GM19467 (cell line): ENCODE measurements around the gene SPR.
A peak's percentile ranks its signal among the peaks of the same experiment; 100 is the strongest.

Experiments used
- ATAC-seq: cut with Tn5 transposase; IDR thresholded peaks from one replicate; pipeline ENCODE4 v1.9.1; 2021; ENCODE audit warnings: mild to moderate bottlenecking, moderate library complexity; ENCODE audit not compliant: unreplicated experiment

SPR gene

DNA sequence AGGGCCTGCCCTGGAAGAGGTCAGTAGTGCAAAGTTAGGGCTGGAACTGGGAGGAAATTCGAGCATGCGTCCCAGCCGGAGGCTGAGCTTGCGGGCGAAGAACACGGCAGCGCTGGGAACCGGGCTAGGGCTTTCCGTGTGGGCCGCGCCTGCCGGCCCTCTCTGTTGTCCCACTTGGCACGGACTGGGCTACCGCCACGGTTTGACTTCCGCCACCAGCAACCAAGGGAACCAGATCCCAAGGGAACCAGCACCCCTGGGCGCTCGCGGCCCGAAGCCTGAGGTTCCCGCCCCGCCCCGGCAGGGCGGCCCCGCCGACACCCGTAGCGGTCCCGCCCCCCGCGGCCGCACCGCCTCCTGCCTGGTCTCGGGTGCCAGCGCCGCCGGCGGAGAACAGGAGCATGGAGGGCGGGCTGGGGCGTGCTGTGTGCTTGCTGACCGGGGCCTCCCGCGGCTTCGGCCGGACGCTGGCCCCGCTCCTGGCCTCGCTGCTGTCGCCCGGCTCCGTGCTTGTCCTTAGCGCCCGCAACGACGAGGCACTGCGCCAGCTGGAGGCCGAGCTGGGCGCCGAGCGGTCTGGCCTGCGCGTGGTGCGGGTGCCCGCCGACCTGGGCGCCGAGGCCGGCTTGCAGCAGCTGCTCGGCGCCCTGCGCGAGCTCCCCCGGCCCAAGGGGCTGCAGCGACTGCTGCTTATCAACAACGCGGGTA lies at the start of gene SPR:
SPR (plus strand) TSS at position 377 of the 708 bp plus-strand sequence; CDS start at position 402, 25 bp downstream.
- peak; percentile 90 for ATAC-seq

DNA sequence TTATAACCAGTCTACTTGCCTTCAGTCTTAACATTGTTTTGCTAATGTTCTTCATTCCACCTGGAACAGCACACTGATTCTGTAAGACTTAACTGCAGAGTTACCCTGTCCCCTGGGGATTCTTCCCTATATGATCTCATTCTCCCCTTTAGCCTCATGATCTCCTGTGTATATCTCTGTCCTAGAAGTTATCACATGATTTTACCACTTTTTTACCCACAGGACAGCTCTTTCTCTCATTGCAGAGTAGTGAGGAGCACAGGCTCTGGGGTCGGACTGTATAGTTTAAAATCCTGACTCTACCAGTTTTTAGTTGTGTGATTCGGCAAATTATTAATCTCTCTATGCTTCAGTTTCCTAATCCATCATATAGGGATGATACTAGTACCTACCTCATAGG lies 47.1 kb upstream of the SPR start:
- ATAC-seq, result no peak

DNA sequence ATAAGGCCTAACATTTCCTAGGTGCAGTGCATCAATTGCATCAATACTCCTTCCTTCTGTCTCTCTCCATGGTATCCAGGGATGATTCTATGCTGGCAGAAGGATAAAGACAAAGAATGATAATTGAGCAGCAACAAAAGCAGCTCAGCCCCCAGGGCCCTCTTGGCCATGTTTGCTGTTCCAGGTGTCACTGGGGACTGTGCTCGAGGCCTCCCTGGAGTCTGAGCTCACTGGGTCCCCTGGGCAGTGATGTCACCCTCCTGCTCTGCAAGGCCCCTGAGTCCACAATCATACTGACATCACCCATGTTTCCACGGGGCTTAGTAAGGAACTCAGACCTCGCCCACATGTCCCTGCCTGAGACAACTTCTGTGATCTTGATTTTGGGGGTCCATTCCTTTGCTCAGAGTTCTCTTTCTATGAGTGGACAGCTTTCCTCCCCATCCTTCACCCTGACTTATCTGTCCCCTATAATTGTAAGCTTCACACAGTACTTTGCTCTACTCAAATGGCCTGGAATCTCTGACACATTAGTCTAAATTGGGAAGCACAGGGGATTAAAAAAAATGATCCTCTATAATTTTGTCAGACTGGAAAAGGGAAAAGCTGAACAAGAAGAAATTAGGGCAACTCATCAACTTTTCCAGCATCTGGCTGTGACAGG lies 45.6 kb upstream of the SPR start:
- no peak for ATAC-seq

DNA sequence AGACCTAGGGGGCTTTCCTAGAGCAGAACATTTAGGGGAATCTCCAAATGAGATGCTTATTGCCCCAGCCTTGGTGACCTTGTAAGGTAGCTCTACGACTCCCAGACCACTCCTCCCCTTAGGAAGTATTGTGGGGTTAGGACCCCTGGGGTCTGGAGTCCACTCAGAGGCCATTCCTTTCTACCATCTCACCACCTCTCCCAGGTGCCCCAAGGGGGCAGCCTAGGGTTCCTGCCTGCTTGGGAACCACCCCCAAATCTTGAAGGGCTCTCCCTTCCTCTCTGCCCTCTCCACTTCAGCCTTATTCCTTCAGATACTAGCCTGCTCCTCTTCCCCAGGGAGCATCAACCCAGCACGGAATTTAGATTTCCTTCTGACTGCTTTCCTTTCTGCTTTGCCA lies 43.9 kb upstream of the SPR start:
- no peak for ATAC-seq

DNA sequence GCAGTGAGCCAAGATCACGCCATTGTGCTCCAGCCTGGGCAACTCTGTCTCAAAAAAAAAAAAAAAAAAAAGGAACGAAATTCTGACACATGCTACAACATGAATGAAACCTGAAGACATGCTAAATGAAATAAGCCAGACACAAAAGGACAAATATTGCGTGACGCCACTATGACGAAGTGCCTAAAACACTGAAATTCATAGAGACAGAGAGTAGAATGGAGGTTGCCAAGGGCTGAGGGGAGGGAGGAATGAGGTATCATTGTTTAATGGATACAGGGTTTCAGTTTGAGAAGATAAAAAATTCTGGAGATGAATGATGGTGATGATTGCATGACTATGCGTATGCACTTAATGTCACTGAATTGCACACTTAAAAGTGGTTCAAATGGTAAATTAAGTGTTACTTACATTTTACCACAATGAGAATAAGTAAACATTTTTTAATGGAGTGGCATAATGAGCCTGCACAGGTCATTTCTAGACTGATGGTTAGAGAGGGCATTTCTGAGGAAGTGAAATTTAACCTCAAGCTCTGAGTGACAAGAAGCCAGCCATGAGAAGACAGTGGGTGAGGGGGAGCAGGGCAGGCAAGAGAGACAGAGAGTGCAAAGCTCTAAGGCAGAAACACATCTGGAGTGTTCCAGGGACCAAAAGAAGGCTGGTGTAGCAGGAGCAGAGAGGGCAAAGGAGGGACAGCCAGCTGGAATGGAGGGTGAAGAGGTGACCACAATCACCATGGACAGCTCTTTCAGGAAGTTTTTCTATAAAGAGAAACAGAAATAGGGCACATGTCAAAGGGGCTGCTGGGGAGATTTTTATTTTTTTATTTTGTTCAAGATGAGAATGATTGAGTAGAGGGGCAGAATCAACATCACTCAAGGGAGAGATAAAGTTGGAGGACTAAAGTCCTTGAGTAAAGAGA lies 40.8 kb upstream of the SPR start:
- ATAC-seq, result peak; percentile 95

DNA sequence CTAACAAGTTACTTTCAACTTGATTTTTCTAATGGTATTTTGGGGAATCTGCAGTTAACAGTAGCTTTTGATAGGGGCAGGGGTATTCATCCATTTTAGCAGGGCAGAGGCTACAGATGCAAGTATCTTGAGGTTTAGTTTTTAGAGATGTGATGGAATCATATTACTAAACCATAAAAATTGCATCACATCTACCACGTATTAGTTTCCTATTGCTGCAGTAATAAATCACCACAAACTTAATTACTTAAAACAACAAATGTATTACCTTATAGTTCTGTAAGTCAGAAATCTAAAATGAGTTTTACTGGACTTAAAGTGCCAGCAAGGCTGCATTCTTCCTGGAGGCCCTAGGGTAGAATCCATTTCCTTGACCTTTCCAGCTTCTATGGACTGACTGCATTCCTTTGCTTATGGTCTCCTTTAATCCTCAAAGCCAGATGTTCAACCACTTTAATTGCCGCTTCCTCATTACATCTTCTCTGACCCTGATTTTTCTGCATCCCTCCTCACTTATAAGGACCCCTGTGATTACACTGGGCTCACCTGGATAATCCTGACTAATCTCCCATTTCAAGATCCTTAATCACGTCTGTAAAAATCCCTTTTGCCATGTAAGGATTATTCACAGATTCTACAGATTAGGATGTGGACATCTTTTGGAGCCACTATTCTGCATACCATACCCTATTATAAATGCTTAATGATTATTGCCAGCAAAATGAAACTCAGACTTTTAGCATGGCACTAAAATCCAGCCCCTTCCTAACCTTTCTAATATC lies 39.5 kb upstream of the SPR start:
- no peak for ATAC-seq

DNA sequence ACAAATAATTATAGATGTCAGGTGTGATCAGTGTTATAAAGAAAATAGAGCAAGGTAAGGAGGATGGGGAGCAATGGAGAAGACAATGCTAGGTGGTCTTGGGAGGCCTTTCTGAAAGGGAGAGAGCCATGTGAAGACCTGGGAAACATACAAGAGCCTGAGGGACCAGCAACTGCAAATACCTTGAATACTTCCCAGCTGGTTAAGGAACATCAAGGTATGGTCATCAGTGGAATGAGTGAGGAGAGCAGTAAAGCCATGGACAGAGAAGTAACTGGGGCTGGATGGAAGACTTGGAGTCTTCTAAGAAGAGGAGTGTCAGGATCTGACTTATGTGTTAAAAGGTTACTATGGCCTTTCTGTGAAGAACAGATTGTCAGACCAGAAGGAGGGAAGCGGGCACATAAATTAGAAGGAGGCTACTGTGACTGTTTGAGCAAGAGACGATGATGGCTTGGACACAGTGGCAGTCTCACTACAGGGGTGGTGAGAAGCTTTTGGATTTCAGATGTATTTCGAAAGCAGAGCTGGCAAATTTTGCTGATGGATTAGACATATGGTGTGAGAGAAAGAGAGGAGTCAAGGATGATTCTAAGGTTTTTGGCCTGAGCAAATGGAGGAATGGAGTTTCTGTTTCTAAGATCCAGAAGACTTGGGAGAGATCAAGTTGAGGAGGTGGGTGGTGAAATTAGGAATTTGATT lies 38.6 kb upstream of the SPR start:
- no peak for ATAC-seq

DNA sequence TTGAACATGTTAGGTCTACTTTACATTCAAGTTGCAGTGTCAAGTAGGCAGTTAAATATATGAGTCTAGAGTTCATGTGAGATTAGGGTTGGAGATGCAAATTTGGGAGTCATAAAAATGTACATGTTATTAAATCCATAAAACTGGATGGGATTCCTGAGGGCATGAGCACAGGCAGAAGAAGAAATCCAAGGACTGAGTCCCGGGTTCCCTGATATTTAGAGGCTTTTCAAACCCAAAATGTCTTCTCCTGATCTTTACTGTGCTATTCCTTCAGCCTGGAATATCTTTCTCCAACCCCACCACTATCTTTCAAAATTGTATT lies 38.1 kb upstream of the SPR start:
- ATAC-seq, result no peak

DNA sequence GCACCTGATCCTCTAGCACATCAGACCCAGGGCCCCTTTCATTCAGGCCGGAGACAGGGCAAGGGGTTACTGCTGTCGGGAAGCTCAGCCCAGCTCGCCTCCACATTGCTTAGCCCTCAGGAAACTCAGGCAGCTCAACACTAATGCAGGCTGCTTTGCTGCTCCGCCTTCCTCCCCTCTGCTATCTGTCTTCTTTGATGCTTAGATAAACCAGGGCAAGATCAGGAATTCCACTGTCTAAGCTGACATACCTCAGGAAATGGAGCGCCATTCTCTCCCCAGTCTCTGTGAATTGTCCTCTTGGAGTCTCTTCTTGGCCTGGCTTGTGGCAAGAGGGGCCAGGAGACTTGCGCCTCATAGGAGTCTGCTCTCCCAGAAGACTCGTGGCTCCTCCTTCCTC lies 35.9 kb upstream of the SPR start:
- no peak for ATAC-seq

DNA sequence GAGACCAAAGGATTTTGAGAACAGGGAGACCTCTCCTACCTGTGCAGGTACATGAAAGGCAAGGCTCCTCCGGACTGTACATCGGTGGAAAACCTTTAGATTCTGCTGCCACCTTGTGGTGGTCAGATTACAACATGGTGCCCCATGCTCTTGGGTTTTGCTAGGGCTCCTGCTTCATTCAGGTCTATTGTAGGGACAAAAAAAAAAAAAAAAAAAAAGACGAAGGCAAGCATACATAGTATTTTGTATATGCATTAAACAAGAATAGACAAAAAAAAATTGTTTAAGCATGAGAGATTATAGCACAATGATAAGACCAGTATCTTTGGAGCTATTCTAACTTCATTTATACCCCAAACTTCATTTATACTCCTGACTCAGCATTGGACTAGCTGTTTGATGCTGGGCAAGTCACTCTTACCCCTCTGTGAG lies 27.4 kb upstream of the SPR start:
- ATAC-seq, result peak; percentile 68

DNA sequence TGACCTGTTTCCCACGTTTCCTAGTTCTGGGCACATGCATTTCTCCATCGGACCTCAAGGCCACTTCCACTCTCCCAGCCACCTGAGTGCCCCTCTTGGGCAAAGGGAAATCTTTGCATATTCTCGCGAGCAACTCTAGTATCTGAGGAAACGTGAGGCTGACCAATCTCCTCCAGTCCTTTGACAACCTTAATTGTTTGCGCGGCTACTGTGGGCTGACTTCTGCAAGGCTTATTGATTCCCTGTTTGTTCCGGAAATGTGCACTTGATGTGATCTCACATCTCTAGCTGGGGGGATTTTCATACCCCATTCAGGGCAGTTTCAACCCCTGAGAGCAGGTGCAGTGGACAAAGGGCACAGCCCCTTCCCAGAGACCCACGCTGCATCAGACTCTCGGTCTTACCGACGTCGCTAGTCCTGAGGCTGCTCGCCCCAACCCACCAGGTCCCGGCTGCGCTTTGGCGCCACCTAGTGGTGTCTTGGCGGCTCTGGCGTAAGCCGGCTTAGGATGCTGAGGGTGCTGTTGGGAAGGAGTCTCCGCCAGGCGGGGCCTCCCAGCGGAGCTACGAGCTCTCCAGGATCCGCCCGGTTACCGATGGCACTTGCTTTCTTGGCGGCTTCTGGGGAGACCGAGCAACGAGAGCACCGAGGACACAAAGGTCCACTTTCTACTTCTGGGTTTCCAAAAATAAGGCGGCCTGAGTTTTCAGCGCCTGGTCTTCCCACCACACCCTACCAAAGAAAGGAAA lies 24.8 kb upstream of the SPR start:
- peak; percentile 83 for ATAC-seq

DNA sequence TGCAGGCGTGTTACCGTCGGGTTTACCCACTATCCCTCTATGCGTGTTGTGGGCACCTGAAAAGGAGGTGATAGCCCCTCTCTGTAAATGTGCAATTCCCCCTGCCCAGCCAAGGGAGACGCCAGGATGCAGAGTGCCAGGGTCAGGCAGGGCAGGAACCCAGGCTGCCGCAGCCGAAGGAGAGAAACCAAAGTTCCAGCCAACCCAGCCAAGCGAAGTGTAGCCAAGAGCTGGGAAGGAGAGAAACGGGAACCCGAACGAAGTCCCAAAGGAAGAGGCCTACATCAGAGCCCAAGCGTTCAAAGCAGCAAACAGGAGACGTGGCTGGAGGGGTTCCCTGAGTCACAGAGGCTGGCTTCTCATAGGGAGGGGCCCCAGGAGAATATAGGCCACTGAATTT lies 24.2 kb upstream of the SPR start:
- no peak for ATAC-seq

DNA sequence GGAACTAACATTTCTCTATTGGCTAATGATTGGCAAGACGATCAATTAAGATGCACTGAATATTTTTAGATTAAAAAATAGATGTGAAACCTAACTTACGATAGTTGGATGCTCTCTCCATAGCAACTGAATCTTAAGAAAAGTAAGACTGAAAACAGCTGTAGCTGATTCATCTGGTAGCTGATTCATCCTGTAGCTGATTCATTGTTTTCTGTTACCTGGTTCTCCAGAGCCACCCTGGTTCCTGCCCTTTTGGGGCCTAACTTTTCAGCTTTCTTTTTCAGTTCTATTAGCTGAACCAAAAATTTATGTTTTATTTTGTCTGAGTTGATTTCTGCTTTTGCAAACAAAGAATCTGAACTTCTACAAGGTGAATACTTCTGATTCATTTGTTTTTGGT lies 22.7 kb upstream of the SPR start:
- ATAC-seq, result no peak

DNA sequence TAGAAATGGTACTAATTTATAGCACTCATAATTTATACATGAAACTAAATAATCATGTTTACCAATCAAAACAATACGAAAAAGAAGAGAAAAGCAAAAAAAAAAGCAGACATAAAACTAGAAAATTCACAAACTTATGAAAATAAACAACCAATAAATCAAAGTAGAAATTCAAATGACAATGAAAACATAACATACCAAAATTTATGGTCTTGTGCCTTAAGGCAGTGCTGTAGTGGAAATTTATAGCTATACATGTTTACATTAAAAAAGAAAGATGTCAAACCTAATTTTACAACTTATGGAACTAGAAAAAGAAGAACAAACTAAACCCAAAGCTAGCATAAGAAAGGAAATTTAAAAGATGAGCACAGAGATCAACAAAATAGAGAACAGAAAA lies 16.1 kb upstream of the SPR start:
- no peak for ATAC-seq

DNA sequence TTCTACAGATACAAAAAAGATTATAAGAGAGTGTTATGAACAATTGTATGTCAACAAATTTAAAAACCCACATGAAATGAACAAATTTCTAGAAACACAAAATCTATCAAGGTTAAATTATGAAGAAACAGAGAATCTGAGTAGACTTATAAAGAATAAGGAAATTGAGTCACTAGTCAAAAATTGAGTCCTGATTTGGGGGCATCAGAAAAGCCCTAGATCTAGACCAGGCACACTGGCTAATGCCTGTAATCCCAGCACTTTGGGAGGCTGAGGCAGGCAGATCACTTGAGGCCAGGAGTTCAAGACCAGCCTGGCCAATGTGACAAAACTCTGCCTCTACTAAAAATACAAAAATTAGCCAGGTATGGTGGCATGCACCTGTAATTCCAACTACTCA lies 15.3 kb upstream of the SPR start:
- no peak for ATAC-seq

DNA sequence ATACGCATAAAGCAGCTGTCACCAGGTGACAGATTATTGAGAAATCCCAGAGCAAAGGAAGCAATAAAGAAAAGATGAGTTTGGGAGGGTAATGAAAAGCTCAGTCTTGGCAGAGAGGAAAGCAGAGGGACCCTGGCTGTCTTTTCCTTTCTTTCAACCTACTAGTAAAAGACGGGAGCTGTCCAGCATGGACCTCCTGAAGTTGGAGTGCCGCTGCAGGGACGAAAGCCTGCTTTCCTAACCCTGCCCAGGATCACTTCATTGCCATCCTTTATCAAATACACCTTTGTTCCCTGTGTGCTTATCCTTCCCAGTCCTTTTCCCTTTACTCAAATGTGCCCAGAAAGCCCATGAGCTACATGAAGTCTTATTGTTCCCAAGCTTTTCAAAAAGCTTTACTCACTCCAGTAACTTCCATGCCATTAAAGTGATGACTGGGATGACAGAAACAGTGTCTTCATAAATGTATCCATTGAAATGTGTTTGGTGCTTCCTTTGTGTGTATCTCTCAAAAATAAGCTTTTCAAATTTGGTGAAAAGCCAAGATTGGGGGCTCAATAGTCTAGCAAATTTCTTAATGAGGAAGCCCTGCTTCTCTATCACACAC lies 3.7 kb upstream of the SPR start:
- no peak for ATAC-seq

DNA sequence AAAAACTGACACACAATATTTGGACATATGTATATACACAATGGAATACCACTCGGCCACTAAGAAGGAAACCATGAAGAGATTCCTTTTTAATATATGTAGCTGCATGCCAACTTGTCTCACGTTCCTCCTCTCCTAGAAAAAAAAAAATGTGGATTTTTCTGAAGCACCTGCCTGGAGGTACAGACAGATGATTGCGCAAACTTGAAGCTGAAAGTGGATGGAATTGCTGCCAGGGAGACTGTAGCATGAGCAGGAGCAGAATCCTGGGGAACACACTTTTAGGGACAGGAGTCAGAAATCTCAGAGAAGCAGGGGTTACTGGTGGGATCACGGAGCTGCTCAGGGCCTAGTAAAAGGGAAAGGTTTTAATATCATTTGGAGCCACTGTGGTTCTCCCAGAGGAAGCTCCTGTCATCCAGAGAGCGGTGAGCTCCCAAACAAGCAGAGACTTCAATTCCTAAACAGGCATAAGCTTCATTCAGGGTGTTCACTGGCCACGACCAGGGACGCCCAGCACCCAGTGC lies 640 bp upstream of the SPR start:
- no peak for ATAC-seq

DNA sequence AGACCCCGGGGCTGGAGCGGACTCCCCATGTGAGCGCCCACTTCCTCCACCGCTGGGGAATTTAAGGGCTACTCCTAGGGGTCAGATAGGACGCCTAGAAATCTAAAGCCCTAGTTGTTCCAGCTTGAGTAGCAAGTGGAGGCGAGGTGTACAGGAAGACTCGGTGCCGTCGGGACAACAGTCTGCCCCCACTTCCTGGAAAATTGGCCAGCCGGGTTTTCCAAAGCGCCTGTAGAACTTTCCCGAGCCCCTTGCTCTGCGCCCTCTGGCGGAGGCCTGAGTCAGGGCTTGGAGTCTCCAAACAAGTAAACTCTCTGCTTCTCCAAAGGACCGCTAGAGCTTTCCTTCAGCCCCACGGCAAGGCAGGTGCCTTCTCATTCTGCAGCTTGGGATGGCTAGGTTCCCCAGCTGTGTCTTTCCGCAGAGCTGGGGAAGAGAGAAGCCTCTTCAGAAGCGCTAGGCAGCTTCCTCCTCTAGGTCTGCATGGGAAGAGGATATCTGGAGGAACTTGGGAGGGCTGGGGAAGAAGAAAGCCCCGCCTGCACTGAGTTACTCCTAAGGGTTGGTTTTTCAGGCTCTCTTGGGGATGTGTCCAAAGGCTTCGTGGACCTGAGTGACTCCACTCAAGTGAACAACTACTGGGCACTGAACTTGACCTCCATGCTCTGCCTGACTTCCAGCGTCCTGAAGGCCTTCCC lies 681 bp downstream of the SPR start:
- ATAC-seq, result peak; percentile 40
